22Rv1 (cell line): ENCODE measurements around the gene ARHGAP42.

ENCODE experiments used
- H3K27ac ChIP-seq: fragments of 450-650 bp; 2 replicates; pipeline ENCODE4 v1.5.1; 2017
- CTCF ChIP-seq: fragments of 450-650 bp; IDR thresholded peaks from 2 replicates; pipeline ENCODE4 v1.5.1; 2017; ENCODE audit warnings: mild to moderate bottlenecking
- ZFX ChIP-seq: fragments of 450-650 bp; IDR thresholded peaks from 2 replicates; pipeline ENCODE4 v1.6.1; 2017; ENCODE audit warnings: antibody characterized with exemption, borderline replicate concordance

ARHGAP42 gene

DNA sequence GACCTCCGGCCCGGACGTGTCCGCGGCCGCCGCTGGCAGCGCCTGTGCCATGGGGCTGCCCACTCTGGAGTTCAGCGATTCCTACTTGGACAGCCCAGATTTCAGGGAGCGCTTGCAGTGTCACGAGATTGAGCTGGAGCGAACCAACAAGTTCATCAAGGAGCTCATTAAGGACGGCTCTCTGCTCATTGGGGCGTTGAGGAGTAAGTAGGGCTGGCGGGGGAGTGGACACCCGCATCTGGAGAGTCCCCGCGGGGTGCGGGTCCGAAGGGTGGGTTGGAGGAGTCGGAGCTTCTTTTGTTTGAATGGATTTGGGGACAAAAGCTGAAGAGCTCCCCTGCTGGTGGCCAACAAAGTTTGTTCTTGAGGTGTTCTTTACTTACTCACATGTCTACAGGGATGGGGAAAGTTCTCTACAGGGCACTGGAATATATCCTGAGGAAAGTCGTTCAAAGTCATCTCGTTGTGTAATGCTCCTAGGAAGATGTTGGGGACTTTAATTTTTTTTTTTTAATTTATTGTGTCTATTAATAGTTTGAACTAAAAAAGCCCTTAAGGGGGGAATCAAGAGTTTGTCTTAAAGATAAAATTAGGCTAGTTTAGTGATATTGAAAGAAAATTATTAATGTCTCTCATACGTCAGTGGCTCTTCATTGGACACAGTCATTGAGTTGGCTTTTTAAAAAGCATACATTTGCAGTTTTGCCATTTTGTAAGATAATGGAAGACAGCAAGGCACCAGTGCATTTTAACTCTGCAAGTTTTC lies 725 bp downstream of the ARHGAP42 start:
- peak overlapping the region; percentile 43 for H3K27ac ChIP-seq
- TF ChIP-seq CTCF (peak; percentile 77), ZFX (no peak)

GRCh38 chr11:100689141-100689540 lies 2.1 kb downstream of the ARHGAP42 start:
- no peak overlapping the region for H3K27ac ChIP-seq
- TF ChIP-seq CTCF (no peak), ZFX (no peak)

- no peak for TF ChIP-seq CTCF
- no peak for TF ChIP-seq ZFX
- H3K27ac ChIP-seq: no peak overlapping the region
Measured at GRCh38 chr11:100691896-100692653, 5.0 kb downstream of the ARHGAP42 start.

DNA sequence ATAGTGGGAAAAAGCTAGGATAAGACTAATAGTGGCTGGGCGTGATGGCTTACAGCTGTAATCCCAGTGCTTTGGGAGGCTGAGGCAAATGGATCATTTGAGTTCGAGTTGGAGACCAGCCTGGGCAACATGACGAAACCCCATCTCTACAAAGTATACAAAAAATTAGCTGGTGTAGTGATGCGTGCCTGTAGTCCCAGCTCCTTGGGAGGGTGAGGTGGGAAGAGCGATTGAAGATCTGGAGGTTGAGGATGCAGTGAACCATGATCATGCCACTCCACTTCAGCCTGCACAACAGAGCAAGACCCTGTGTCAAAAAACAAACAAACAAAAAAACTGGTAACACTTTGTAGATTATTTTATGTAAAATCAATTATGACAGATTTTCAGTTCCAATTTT lies 8.8 kb downstream of the ARHGAP42 start:
- H3K27ac ChIP-seq: no peak overlapping the region
- no peak for TF ChIP-seq ZFX
- no peak for TF ChIP-seq CTCF

- TF ChIP-seq CTCF (no peak), ZFX (no peak)
- no peak overlapping the region for H3K27ac ChIP-seq
Measured at GRCh38 chr11:100703139-100703538, 16.1 kb downstream of the ARHGAP42 start.

DNA sequence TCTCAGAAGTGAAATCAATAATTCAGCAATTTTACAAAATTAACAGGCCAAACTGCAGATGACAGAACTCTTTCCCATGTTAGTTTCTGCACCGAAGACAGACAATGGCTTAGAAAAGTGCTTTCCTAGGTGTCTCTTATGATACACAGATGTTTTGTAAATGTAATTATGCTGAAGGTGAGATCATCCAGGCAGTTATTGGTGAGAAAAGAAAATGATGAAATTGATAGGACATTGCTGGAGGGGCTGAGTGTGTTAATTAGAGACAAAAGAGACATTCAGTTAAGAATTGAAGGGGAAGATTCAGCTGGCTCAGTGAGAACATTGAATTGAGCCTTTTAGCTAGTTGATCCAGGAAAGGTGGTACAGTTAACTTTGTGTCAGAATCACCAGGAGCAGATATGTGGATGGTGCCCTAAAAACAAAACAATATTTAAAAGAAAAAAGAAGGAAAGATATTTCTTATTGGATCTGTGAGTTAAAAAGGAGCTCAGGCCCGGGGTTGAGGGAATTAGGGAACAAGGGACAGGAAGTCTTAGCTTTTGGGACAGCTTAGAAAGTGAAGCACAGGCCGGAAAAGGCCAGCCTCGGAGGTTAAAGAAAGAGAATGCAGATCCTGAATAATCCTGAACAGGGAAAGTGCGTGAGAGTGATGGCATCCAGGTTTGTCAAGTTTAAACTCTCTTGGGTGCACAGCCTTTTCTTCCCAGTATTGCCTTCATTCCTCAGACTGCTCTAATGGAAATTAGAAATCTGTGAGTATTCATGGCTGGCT lies 16.9 kb downstream of the ARHGAP42 start:
- no peak overlapping the region for H3K27ac ChIP-seq
- TF ChIP-seq ZFX: no peak

DNA sequence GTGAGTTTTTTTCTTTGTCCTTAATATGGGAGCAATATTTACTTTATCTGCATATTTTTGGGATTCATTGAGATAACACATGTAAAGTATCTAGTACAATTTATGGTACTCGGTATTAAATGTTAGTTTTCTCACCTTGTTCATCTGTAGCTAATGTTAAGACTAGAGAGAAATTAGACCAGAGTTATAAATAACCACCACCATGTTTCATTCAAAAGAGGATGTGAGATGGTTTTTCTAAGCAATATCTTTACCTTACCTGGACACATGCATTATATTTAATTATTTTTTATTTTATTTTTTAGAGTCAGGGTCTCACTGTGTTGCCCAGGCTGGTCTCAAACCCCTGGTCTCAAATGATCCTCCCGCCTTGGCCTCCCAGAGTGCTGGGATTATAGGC lies 18.4 kb downstream of the ARHGAP42 start:
- TF ChIP-seq CTCF (no peak), ZFX (no peak)
- no peak overlapping the region for H3K27ac ChIP-seq
